SH-SY5Y (cell line): Measurements from ENCODE around the gene PLXDC2.

Source experiments
- GATA2 ChIP-seq: IDR thresholded peaks from 2 replicates; pipeline ENCODE4 v1.6.1; 2011; ENCODE audit warnings: mild to moderate bottlenecking, low read depth, low read length
- GATA3 ChIP-seq: IDR thresholded peaks from 2 replicates; pipeline ENCODE4 v1.6.1; 2011; ENCODE audit warnings: low read depth, mild to moderate bottlenecking, low read length, moderate library complexity

DNA sequence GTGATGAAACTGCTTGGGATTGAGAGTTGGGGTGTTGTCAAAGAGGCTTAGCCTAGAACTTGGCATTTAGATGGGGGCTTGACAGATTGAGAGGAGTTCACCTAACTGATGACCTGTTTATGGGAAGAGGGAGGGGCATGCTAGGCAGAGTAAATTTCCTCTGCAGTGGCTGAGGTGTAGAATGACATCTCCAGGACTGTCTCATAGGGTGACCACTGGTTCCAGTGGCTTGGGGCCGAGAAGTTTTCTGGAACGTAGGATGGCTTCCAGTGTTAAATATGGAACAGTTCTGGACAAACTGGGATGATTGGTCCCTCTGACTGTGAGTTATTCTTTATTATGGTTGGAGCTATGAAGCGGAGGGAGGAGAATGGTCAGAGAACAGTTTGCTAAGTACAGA is 186.4 kb downstream of the PLXDC2 start:
- TF ChIP-seq GATA2 (no peak), GATA3 (no peak)
